Gastroesophageal sphincter (tissue), 3 donors: ENCODE measurements around the gene PRAMEF12.
"Not testable (repeated sequence)": the region's sequence is repeated elsewhere in the genome, so short reads cannot be mapped to it uniquely, and the experiment has no call there.

Experiments used
- POLR2AphosphoS5 ChIP-seq: sonication (generic); formaldehyde crosslinking; IDR thresholded peaks from one replicate; pipeline ENCODE4 v1.6.1; 2017; ENCODE audit warnings: antibody characterized with exemption
- TF ChIP-seq, protein P1 (sequence below), 4 experiments: fragments of 200-600 bp in 2 of 4; fragments of 450-650 bp in 2 of 4; sonication (generic) in 1 of 4; IDR thresholded peaks; one replicate each; pipeline ENCODE4 v1.5.1; 2017 to 2019; ENCODE audit warnings: antibody characterized with exemption in 4 of 4, mild to moderate bottlenecking in 2 of 4, moderate library complexity in 2 of 4

- TF ChIP-seq, protein P1, sequence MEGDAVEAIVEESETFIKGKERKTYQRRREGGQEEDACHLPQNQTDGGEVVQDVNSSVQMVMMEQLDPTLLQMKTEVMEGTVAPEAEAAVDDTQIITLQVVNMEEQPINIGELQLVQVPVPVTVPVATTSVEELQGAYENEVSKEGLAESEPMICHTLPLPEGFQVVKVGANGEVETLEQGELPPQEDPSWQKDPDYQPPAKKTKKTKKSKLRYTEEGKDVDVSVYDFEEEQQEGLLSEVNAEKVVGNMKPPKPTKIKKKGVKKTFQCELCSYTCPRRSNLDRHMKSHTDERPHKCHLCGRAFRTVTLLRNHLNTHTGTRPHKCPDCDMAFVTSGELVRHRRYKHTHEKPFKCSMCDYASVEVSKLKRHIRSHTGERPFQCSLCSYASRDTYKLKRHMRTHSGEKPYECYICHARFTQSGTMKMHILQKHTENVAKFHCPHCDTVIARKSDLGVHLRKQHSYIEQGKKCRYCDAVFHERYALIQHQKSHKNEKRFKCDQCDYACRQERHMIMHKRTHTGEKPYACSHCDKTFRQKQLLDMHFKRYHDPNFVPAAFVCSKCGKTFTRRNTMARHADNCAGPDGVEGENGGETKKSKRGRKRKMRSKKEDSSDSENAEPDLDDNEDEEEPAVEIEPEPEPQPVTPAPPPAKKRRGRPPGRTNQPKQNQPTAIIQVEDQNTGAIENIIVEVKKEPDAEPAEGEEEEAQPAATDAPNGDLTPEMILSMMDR (IDR thresholded peaks at IDR 0.05) = not testable (repeated sequence)
- not testable (repeated sequence) for TF ChIP-seq POLR2AphosphoS5
These were observed 17.6 kb downstream of the PRAMEF12 start, which contains the start of gene PRAMEF1 for GRCh38 chr1:12791097-12791496.
